Peyer's patch (tissue), 4 donors: Measurements from ENCODE around the gene PPP1R37.

ENCODE experiments used
- CTCF ChIP-seq, 6 experiments: fragments of 450-650 bp in 4 of 6; fragments of 200-600 bp in 2 of 6; sonication (generic) in 1 of 6; IDR thresholded peaks; one replicate each; pipeline ENCODE4 v1.5.1; 2017 to 2019; ENCODE audit warnings: antibody characterized with exemption in 6 of 6, mild to moderate bottlenecking in 3 of 6, moderate library complexity in 1 of 6
- POLR2A ChIP-seq, 2 donors: fragments of 450-650 bp; IDR thresholded peaks; one replicate each; pipeline ENCODE4 v1.5.1; 2017; ENCODE audit warnings: antibody characterized with exemption in 2 of 2, mild to moderate bottlenecking in 2 of 2, moderate library complexity in 2 of 2

GRCh38 chr19:45069056-45069455 lies 23.9 kb upstream of the PPP1R37 start:
- no peak for TF ChIP-seq CTCF (IDR thresholded peaks at IDR 0.05)
- no peak for TF ChIP-seq POLR2A (IDR thresholded peaks at IDR 0.05)
